SK-N-DZ (cell line): ENCODE measurements around the gene KLF16.

Experiments used
- DNase-seq: peaks from one replicate; pipeline ENCODE4 v3.0.0-alpha.2; 2015; ENCODE audit warnings: low spot score

KLF16 gene

GRCh38 chr19:1855040-1855827, 8.1 kb downstream of the KLF16 start:
- peak; percentile 89 for DNase-seq

- DNase-seq: no peak
Observed at GRCh38 chr19:1854542-1855039, 8.8 kb downstream of the KLF16 start.

- no peak for DNase-seq
Observed at GRCh38 chr19:1854039-1854541, 9.3 kb downstream of the KLF16 start.

- DNase-seq: peak; percentile 79
Observed at GRCh38 chr19:1853295-1854038, 9.9 kb downstream of the KLF16 start.

GRCh38 chr19:1852581-1853128, 10.7 kb downstream of the KLF16 start:
- no peak for DNase-seq

DNA sequence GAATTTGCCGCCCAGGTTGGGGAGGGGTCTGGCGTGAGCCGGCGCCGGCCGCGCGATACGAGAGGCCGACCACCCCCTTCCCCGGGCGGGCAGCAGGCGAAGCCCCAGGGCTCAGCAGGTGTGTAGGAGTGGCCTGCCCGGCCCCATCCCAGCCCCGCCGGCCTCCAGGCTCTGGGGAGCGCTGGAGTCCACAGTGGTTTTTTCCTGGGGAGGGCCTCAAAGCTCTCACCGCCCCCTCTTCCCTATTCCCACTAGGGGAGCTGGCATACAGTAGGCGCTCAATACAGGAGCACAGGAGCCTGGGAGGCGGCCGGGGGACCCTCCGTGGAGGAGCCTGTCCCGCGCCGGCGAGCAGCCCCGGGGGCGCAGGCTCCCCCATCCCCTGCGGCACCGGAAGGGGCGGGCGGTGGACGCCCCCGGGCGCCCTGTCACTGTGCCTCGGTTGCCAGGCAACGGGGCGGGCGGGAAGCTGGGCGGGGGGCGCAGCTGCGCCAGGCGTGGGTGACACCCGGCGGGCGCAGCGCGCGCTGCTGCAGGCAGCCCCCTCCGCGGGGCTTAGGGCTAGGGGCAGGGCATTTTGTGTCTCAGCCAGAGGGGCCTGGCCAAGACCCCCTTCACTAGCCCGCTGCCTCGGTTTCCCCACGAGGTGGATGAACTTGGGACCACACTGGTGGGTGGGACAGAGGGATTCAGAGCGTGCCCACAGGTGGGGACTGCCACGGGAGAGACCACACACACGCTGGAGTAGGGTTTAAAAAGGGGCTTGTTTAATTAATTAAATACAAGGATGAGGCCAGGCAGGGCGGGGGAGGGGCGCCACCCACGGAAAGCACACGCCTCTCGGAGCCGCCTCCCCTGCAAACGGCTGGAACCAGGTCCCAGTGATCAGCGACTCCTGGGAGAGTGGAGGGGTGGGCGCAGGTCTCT, 11.5 kb downstream of the KLF16 start:
- DNase-seq: no peak

GRCh38 chr19:1850809-1851653, 12.3 kb downstream of the KLF16 start:
- no peak for DNase-seq

DNA sequence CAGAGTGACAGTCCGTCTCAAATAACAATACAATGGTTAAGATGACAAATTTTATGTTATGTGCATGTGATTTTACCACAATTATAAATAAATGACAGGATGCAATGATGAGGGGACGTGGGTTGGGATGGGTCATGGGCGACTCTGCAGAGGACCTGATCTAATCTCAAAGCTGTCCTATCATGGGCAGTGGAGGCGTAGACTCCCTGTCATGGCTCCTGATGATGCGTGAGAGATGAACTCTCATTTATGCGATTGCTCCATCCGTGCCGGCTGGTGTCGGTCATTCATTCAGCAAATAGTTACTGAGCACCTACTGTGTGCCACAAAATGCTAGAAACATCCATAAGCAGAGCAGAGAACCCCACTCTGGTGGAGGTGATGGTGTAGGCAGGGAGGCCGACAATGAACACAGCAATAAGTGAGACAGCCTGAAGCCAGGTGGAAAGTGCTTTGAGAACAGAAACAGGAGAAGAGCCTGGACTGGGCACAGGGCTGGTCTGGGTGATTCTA, 13.4 kb downstream of the KLF16 start:
- DNase-seq: no peak

DNA sequence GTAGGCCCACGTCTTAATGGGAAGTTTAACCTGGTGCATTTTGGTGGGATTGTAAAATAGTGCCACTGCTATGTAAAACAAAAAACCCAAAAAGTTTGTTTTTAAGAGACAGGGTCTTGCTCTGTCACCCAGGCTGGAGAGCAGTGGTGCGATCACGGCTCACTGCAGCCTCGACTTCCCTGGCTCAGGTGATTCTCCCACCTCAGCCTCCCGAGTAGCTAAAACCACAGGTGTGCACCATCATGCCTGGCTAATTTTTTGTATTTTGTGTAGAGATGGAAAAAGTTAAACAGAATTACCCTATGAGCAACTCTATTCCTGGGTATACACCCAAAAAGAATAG, 14.3 kb downstream of the KLF16 start:
- no peak for DNase-seq

DNA sequence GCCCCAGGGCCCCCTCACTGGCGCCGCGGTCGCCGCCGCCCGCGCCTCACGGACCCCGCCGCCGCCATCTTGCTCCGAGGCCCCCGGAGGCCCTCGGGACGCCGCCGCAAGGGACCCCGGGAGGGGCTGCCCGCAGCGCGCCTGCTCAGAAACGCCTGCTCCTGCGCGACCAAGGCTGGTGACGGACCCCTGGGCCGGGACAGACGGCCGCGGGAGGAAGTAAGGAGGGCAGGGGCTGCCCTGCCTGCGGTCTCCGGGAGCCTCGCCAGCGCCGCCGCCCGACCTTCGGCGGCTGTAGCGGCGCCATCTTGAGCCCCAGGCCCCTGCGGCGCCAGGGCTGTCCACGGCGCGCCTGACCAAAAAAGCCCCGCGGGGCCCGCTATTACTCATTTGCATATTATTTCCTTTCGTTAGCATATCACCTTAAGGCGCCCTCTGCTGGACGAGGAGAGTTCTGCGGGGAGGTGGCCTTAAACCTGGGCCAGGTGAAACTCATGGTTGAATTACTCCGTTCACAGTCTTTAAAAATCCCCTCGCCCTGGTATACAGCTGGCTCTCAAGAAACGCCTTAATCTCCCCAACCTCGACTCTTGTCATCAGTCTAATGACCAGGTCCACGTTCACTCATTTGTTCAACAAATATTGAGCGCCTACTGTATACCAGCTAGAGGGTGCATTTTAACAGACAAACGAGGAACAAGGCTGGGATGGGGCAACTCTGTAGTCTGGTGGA, 14.8 kb downstream of the KLF16 start, which contains the start of gene REXO1:
REXO1 (minus strand) TSS at position 85 of the 733 bp plus-strand sequence. CDS start 125 bp downstream, outside the sequence.
- peak; percentile 93 for DNase-seq

DNA sequence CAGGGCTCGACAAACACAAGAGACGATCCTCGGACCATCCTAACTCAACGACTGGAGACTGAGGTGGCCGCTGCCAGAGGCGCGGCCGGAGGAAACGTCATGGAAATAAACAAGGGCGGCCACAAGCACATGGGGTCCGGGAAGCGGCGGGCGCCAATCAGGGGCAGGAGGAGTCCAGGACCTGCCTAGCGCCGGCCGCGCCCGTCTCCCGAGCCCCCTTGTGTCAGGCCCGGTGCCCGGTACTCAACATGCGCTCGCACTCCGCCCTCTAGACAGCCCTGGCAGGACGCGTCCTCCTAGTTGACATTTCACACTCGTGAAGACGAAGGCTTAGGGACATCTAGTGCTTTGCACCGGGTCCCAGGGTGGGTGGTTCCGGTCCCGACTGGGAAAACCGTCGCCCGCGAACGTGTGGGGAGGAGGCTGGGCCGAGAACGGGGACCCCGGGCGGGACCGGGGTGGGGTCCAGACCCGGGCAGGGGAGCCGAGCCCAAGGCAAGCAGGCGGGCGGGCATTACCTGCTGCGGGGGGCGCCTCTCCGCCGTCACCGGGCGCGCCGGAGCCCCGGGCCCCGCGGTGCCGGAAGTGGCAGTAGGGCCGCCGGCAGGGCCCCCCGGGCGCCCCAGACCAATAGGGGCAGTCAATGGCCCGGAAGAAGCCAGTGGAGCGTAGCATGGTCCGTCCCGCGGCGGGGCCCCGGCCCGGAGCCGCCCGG, 15.5 kb downstream of the KLF16 start:
- DNase-seq: no peak

- no peak for DNase-seq
Observed at GRCh38 chr19:1847348-1847683, 16.1 kb downstream of the KLF16 start.

DNA sequence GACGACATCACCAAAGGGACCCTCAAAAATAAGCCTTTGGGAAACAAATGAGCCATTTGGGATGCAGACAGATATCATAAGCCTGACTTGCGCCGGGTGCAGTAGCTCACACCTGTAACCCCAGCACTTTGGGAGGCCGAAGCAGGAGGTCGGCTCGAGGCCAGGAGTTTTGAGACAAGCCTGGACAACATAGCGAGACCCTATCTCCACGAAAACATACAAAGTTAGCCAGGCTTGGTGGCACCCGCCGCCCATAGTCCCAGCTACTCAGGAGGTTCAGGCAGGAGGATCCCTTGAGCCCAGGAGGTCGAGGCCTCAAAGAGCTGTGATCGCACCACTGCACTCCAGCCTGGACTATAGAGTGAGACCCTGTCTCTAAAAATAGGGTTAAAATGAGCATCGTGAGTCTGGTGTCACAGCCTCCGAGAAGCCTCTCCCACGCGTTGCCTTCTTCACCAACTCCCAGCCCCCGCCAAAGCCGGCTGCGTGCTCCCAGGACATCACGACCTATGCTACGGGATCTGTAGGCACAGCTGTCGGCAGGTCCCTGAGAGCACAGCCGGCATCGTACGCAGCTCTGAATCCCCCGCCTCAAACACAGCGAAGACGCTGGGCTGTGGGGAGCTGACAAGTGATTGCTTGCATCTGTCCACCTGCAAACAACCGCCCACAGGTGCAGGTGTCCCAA, 16.7 kb downstream of the KLF16 start:
- DNase-seq: no peak

DNA sequence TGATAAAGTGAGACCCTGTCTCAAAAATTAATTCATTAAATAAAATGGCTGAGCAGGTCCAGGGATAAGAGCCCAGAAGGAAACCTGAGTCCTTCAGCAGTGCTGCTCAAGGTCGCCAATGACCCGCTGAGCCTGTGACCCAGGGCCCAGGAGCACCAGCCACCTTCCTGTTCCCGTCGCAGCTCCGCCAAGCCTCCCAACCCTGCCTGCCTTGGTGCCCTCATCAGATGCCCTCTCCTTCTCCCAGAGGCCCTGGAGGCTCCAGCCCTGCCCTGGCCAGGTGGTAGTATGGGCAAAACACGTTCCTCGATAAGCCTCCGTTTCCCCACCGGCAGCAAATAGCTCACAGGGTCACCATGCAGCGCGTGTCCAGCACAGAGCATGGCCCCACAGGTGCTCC, 17.7 kb downstream of the KLF16 start:
- DNase-seq: no peak

DNA sequence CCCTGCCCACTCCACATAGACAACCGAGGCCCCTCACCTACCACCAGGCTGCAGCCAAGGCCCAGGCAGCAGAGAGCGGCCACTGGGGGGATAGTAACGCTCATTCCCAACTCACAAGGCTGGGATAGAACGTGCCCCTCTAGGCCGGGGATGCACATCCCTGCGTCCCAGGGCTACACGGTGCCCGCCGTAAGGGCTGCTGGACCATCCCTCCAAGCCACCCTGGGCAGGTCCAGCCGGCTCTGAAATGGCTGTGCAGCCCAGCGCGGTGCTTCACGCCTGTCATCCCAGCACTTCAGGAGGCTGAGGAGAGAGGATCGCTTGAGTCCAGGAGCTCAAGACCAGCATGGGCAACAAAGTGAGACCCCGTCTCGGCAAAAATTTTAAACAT, 18.3 kb downstream of the KLF16 start:
- DNase-seq: no peak

DNA sequence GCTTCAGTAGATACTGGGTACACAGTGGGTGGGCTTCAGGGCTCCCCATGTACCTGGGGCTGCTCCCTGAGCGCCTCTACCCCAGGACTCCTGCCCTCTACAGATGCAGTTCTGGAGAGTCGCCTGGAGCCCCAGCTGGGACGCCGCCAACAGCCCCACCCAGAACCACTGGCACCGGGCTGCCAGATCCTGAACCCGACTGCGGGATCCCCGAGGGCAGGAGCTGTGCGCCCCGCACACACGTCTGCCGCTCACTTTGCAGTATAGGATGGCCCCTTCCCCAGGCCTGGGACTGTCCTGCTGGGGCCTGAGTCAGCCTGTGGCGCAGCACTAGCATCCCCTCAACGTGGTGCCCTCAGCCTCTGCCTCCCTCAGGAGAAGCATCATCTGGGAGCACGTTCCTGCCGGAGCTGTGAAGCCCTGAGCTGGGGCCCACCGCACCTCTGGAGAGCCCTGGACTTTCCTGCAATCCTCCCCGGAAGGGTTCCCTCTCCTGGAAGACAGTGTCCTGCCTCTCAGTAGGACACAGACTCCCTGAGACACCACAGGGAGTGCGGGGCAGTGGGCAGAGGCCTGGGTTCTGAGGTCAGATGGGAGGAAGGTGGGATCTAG, 18.8 kb downstream of the KLF16 start:
- DNase-seq: no peak

DNA sequence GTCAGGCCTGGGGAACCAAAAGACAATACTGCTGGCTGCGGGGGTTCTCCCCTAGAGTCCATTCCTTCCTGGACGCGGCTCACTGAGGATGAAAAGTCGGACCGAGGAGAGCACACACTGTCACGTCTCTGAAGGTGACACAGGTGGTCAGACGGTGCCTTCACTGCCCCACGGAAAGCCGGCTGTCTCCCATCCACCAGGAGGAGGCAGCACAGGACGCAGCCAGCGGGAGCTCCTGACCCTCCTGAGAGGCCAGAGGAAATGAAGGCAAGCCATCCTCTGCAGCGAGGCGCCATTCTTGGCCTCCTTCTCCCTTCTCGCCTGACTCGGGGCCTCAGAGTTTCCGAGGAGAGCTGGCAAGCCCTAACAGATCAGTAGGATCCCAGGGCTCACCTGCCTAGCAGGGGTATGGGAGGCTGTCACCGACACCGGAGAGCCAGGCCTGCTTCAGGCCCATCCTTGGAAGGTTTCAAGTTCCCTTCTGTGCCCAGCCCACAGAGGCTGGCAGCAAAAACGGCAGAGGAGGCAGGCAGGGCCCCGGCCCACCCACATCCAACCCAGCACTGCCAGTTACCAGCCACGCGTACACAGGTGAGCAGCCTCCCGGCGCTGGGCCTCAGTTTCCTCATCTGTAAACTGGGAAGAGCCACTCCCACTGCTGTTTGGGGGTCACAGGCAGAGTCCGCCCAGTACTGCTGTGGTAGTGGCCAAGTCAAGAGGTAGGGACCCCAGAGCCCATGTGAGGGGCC, 19.6 kb downstream of the KLF16 start:
- no peak for DNase-seq
